Gastroesophageal sphincter (tissue), 4 donors: ENCODE results near the gene MGAT5B. TPM values are rescaled to one million over a fixed set of nuclear protein-coding genes. Genes with fewer than 3 reads are reported as not detected.

Source experiments
- ATAC-seq: fragments of 150-250 bp; one replicate; pipeline ENCODE4 v1.9.1; 2016; ENCODE audit warnings: mild to moderate bottlenecking, moderate library complexity
- H3K27ac ChIP-seq, 4 donors: fragments of 200-600 bp; sonication (generic) in 3 of 4; 1 replicate in 3 of 4; 2 replicates in 1 of 4; pipeline ENCODE4 v1.5.1; 2016 to 2019
- H3K27me3 ChIP-seq: fragments of 200-600 bp; sonication (generic); one replicate; pipeline ENCODE4 v1.5.1; 2019
- H3K36me3 ChIP-seq, 2 donors: fragments of 200-600 bp; sonication (generic); one replicate each; pipeline ENCODE4 v1.5.1; 2019; ENCODE audit warnings: control low read depth in 1 of 2
- H3K4me1 ChIP-seq, 3 donors: fragments of 200-600 bp; sonication (generic); 1 replicate in 2 of 3; 2 replicates in 1 of 3; pipeline ENCODE4 v1.5.1; 2016 to 2019; ENCODE audit warnings: control low read depth in 2 of 3
- H3K4me3 ChIP-seq, 2 donors: fragments of 200-600 bp; sonication (generic); one replicate each; pipeline ENCODE4 v1.5.1; 2019; ENCODE audit warnings: mild to moderate bottlenecking in 1 of 2, moderate library complexity in 1 of 2
- H3K9me3 ChIP-seq, 3 donors: fragments of 200-600 bp; sonication (generic); one replicate each; pipeline ENCODE4 v1.5.1; 2017 to 2019; ENCODE audit warnings: control low read depth in 2 of 3
- EP300 ChIP-seq: sonication (generic); formaldehyde crosslinking; IDR thresholded peaks from one replicate; pipeline ENCODE4 v1.6.1; 2017; ENCODE audit warnings: antibody characterized with exemption, mild to moderate bottlenecking
- POLR2A ChIP-seq, 2 donors: fragments of 450-650 bp; IDR thresholded peaks; one replicate each; pipeline ENCODE4 v1.6.1; 2017; ENCODE audit warnings: antibody characterized with exemption in 2 of 2, mild to moderate bottlenecking in 2 of 2, moderate library complexity in 1 of 2
- POLR2AphosphoS5 ChIP-seq: sonication (generic); formaldehyde crosslinking; IDR thresholded peaks from one replicate; pipeline ENCODE4 v1.6.1; 2017; ENCODE audit warnings: antibody characterized with exemption
- WGBS, 2 donors: methylation state at CpG; one replicate each; pipeline ENCODE4 v1.1.5; 2018; ENCODE audit warnings: low coverage in 1 of 2; 5-methylcytosine and 5-hydroxymethylcytosine counted together
- total RNA-seq, 4 donors: library from RNA; depleted of rRNA; stranded (reverse); fragments of >200 nt; gene quantifications; one replicate each; pipeline ENCODE4 v1.1.0, GENCODE V29; 2016
- TF ChIP-seq, protein P1 (sequence below), 4 experiments: fragments of 200-600 bp in 2 of 4; fragments of 450-650 bp in 2 of 4; sonication (generic) in 1 of 4; IDR thresholded peaks; one replicate each; pipeline ENCODE4 v1.5.1; 2017 to 2019; ENCODE audit warnings: antibody characterized with exemption in 4 of 4, mild to moderate bottlenecking in 2 of 4, moderate library complexity in 2 of 4

The MGAT5B gene
- total RNA-seq, 4 donors from 2014 or later = 0.12 to 0.81 (median 0.29) TPM

DNA sequence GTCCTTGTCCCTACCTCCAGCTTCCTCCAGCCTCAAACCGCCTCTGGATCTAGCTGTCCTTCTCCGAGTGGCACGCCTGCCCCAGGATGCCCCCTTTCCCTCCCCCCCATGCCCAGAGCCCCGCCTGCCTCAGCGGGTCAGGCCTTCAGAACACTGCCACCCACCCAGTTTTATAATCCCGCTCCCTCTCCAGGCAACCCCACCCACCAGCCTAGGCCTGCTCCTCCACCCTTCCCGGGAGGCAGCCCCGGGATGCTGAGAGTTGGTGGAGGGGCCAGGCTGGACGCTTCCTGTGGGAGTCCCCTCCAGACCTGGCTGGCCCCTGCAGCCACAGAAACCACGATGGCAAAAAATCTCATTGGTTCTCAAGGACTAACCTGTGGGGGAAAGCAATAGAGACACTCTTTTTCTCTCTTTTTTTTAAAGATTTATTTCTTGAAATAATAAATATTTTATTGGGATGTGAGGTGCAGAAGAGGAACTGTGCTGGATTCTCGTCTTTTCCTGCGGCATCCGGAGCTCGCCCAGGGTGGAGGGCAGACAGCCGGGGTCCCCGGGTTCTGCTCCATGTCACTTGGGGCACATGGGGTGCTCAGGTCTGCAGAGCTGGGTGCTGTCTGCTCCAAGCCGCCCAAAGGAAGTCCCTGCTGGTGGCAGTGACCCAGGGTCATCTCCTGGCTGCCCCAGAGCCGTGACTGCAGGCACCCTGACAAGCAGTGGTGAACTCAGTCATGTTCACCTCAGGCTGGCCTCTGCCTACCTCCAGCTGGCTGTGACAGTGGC, 81.9 kb downstream of the MGAT5B start:
- no peak overlapping the region for H3K4me3 ChIP-seq
- no peaks in the 10 kb centered on the region for H3K9me3 ChIP-seq
- TF ChIP-seq, protein P1, sequence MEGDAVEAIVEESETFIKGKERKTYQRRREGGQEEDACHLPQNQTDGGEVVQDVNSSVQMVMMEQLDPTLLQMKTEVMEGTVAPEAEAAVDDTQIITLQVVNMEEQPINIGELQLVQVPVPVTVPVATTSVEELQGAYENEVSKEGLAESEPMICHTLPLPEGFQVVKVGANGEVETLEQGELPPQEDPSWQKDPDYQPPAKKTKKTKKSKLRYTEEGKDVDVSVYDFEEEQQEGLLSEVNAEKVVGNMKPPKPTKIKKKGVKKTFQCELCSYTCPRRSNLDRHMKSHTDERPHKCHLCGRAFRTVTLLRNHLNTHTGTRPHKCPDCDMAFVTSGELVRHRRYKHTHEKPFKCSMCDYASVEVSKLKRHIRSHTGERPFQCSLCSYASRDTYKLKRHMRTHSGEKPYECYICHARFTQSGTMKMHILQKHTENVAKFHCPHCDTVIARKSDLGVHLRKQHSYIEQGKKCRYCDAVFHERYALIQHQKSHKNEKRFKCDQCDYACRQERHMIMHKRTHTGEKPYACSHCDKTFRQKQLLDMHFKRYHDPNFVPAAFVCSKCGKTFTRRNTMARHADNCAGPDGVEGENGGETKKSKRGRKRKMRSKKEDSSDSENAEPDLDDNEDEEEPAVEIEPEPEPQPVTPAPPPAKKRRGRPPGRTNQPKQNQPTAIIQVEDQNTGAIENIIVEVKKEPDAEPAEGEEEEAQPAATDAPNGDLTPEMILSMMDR (IDR thresholded peaks at IDR 0.05) = no peak
- TF ChIP-seq EP300 = no peak
- no peak for TF ChIP-seq POLR2A (IDR thresholded peaks at IDR 0.05)
- no peak for TF ChIP-seq POLR2AphosphoS5
- no peaks in the 10 kb centered on the region for H3K36me3 ChIP-seq
- no peak overlapping the region for H3K27ac ChIP-seq
- 43 to 58% methylated on average over 2 to 5 of the region's 18 CpGs for WGBS, 2 donors
- H3K27me3 ChIP-seq = peaks cover 17% of the 10 kb centered on the region
- no peaks in the 10 kb centered on the region for H3K4me1 ChIP-seq
- no peak for ATAC-seq

DNA sequence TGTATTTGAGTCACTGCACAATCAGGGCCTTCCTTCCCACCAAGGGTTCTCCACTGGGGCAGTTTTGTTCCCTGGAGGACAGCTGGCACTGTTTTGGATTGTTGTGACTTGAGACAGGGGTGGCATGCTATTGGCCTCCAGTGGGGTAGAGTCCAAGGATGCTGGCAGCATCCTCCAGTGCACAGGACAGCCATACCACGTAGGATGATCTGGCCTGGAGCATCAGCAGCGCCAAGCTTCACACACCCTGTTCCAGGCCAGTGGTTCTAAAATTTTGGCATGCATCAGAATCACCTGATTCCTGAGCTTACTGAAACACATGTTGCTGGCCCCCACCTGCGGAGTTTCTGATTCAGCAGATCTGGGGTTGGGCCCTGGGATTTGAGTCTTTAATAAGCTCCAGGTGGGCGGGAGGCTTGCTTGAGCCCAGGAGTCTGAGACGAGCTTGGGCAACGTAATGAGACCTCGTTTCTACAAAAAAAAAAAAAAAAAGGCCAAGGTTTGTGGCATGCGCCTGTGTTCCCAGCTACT, 83.2 kb downstream of the MGAT5B start:
- Histone ChIP-seq H3K27ac (no peak overlapping the region), H3K4me3 (no peak overlapping the region), H3K27me3 (peaks cover 18% of the 10 kb centered on the region), H3K9me3 (no peaks in the 10 kb centered on the region), H3K36me3 (no peaks in the 10 kb centered on the region), H3K4me1 (no peaks in the 10 kb centered on the region)
- 60 to 100% methylated on average over 1 of the region's 8 CpGs for WGBS, 2 donors
- no peak for ATAC-seq
- no peak for TF ChIP-seq POLR2AphosphoS5
- TF ChIP-seq POLR2A (IDR thresholded peaks at IDR 0.05) = no peak
- TF ChIP-seq, protein P1 (IDR thresholded peaks at IDR 0.05) = no peak
- no peak for TF ChIP-seq EP300

DNA sequence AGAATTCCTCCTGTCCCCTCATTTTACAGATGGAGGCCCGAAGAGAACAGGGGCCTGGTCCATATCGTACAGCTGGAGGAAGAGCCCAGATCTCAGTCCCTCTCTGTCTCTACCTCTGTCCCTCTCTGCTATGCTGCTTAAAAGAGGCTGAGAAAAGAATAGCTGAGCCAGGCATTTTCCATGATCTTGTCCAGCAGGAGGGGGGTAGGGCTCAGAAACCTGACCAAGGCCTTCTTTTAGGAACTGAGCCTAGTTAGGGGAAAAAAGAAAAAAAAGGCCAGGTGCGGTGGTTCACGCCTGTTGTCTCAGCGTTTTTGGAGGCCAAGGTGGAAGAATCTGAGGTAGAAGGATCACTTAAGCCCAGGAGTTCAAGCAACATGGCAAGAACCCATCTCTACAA, 84.2 kb downstream of the MGAT5B start:
- Histone ChIP-seq H3K4me3 (no peak overlapping the region), H3K36me3 (no peaks in the 10 kb centered on the region), H3K27me3 (peaks cover 28% of the 10 kb centered on the region), H3K9me3 (no peaks in the 10 kb centered on the region), H3K27ac (no peak overlapping the region), H3K4me1 (no peaks in the 10 kb centered on the region)
- 77 to 88% methylated on average over 5 of the region's 5 CpGs for WGBS, 2 donors
- ATAC-seq = no peak
- TF ChIP-seq EP300 = no peak
- TF ChIP-seq, protein P1 (IDR thresholded peaks at IDR 0.05) = no peak

DNA sequence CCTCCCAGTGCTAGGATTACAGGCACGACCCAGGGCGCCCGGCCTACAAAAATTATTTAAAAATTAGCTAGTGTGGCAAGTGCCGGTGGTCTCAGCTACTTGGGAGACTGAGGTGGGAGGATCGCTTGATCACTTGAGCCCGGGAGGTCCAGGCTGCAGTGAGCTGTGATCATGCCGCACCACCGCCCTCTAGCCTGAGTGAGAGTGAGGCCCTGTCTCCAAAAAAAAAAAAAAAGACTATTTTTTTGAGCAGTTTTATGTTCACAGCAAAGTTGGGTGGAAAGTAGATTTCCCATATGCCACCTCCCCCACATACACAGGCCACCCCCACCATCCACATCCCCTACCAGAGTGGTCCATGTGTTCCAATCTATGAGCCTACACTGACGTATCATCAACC, 84.9 kb downstream of the MGAT5B start:
- H3K36me3 ChIP-seq = no peaks in the 10 kb centered on the region
- TF ChIP-seq EP300 (no peak), POLR2AphosphoS5 (no peak), POLR2A (IDR thresholded peaks at IDR 0.05) (no peak)
- TF ChIP-seq, protein P1 (IDR thresholded peaks at IDR 0.05) = no peak
- H3K27me3 ChIP-seq = peaks cover 35% of the 10 kb centered on the region
- H3K4me3 ChIP-seq = no peak overlapping the region
- no peak for ATAC-seq
- H3K27ac ChIP-seq = no peak overlapping the region
- WGBS, 2 donors = 96 to 100% methylated on average over 3 of the region's 9 CpGs
- H3K4me1 ChIP-seq = peaks cover 0 to 6% (median 0%) of the 10 kb centered on the region in 3 donors
- H3K9me3 ChIP-seq = no peaks in the 10 kb centered on the region

DNA sequence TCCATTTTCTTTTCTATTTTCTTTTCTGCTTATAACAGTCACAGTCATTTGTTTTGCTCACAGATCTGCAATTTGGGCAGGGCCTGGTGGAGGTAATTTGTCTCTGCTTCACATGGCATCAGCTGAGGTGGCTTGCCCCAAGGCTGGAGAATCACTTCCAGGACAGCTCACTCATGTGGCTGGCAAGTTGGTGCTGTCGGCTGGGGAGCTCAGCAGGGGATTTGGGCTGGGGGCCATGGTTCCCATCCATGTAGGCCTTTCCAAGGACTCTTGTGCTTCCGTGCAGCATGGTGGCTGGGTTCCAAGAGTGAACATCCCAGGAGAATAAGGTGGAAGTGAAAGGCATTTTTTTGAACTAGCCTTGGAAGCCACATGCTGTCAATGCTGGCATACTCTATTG, 85.7 kb downstream of the MGAT5B start:
- Histone ChIP-seq H3K4me3 (no peak overlapping the region), H3K27ac (no peak overlapping the region), H3K9me3 (no peaks in the 10 kb centered on the region), H3K27me3 (peaks cover 34% of the 10 kb centered on the region), H3K36me3 (no peaks in the 10 kb centered on the region), H3K4me1 (peaks cover 0 to 10% (median 0%) of the 10 kb centered on the region in 3 donors)
- 80% methylated on average over 1 of the region's 2 CpGs; no CpG with 5 or more reads in 1 of the 2 donors for WGBS, 2 donors
- no peak for TF ChIP-seq EP300
- TF ChIP-seq, protein P1 (IDR thresholded peaks at IDR 0.05) = no peak
- TF ChIP-seq POLR2A (IDR thresholded peaks at IDR 0.05) = no peak
- TF ChIP-seq POLR2AphosphoS5 = no peak
- no peak for ATAC-seq
